Hematopoietic multipotent progenitor cell treated with erythropoietin and hydrocortisone succinate and interleukin-3 and kit ligand, for 8 days (in vitro differentiated cells): ENCODE measurements around the gene INO80D.
"Not testable (repeated sequence)": the region's sequence is repeated elsewhere in the genome, so short reads cannot be mapped to it uniquely, and the experiment has no call there.

Experiments used
- DNase-seq: peaks from one replicate; pipeline ENCODE4 v3.0.0-alpha.2; 2015

Gene INO80D, protein sequence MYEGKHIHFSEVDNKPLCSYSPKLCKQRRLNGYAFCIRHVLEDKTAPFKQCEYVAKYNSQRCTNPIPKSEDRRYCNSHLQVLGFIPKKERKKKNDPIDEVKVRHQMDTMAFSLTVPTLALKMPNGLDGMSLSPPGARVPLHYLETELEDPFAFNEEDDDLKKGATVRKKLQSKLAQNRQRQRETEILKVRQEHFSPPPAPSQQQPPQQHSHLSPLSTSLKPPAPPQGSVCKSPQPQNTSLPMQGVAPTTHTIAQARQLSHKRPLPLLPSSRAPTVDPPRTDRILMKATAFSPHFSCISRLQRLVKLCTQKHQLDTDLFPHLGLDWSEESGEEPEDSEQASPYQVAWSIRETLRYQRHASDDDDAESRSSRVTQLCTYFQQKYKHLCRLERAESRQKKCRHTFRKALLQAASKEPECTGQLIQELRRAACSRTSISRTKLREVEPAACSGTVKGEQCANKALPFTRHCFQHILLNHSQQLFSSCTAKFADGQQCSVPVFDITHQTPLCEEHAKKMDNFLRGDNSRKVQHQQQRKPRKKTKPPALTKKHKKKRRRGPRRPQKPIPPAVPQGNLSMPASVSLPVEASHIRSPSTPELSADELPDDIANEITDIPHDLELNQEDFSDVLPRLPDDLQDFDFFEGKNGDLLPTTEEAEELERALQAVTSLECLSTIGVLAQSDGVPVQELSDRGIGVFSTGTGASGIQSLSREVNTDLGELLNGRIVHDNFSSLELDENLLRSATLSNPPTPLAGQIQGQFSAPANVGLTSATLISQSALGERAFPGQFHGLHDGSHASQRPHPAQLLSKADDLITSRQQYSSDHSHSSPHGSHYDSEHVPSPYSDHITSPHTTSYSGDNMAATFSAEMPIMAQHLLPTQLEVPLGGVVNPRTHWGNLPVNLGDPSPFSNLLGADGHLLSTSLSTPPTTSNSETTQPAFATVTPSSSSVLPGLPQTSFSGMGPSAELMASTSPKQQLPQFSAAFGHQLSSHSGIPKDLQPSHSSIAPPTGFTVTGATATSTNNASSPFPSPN

DNA sequence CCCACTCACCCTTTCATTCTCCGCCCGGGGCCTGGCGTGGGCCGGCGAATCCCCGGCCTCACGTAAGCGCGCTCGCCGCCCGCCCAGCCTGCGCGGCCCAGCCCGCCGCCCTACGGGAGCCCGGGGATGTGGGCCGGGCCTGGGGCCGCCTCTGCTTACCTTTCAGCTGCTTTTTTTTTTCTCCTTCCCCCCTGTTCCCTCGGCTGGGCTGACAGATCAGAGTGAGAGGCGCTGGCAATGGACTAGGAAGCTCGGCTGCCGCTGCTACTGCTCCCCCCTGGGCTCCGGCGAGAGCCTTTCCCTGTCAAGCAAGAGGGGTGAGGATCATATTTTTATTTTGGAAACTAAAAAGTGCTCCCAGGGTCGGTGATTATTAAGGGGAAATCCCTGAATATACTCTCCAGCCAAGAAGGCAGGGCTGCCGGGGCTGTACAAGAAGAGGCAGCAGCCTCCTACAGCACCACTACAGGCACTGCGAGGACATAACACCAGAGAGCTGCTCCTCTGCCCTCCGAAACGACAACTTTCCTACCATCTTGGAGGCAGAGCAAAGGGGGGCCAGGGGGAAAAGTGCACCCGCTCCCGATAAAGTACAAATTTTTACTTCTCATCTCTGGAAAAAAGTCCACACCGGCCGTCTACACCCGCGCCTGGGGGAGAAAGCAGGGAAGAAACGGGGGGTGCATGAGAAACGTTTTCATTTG, at the start of gene INO80D:
Gene INO80D (minus strand): TSS at position 433 of the 704 bp plus-strand sequence. CDS start 23,158 bp downstream, outside the sequence.
- DNase-seq, result peak; percentile 89

DNA sequence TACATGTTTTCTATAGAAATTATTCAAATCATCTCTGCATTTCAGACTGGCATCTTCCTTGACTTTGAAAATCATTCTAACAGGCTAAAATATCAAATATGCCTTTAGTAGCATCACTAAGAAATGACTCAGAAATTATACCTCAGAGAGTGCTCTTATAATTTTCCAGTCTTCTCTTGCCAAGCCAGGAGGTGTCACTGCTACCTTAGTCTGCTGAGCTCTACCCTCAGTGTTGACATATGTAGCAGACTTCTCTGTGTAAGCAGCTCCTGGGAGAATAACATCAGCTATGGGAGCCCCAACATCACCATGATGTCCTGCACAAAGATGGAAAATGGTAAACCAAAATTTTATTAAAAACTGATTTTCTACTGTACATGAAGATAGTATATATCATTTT, 41.7 kb upstream of the INO80D start:
- DNase-seq, result no peak

DNA sequence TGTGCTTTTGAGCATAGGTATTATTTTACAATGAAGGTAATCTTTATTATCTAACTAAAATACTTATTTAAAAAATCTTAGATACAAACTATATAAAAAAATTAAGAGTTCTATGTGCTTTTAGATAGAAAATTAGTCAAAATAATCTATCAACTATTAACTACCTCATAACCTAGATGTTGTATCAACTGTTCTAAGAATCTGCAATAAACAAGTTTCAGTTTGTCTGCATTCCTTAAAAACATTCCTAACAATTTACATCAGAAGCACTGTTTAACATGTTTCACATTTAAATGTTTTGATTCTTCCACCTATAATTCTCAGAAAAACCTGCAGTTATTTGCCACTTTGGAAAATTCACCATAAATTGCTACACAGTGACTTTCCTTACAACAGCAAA, 39.9 kb upstream of the INO80D start:
- DNase-seq, result no peak

DNA sequence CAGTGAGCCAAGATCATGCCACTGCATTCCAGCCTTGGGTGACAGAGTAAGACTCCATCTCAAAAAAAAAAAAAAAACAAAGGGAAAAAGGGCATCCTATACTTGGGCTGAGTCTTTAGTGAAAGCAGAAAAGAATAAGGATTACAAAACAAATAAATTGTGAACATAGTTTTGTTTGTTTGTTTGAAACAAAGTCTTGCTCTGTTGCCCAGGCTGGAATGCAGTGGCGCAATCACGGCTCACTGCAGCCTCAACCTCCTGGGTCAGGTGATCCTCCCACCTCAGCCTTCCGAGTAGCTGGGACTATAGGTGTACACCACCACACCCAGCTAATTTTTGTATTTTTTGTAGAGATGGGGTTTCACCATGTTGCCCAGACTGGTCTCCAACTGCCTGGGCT, 36.6 kb upstream of the INO80D start:
- DNase-seq, result not testable (repeated sequence)

DNA sequence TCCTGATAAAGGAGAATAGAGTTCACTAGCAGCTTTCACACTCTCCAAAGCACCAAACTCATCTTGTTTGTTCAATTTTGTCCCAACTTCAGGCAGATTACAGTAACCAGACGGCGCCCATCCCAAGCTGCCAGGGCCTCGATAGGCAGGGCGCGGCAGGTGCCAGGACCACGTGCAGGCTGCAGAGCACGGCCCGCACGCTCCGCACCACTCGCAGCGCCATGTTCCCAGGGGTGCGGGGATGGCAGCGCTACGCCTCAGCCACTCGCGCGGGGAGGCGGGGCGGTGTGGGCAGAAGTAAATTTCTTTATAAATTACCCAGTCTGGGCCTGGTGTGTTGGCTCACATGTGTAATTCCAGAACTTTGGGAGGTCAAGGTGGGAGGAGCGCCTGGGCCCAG, 30.3 kb upstream of the INO80D start:
- no peak for DNase-seq

DNA sequence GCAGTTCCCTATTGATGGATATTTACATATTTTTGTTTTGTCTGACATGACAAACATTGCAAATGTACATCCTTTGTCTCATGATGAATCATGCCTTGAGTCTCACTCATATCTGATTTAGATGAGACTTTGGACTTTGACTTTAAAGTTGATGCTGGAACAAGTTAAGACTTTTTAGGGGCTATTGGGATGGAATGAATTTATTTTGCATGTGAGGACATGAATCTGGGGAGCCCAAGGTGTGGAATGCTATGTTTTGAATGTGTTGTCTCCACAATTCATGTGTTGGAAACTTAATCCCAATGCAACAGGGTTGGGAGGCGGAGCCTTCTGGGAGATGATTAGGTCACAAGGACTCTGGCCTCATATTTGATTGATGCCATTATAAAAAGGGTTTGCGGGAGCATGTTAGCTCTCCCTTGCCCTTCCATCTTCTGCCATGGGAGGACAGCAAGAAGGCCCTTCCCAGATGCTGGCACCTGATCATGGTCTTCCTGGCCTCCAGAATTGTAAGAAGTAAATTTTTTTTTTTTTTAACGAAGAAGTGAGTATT, 29.1 kb upstream of the INO80D start:
- no peak for DNase-seq

DNA sequence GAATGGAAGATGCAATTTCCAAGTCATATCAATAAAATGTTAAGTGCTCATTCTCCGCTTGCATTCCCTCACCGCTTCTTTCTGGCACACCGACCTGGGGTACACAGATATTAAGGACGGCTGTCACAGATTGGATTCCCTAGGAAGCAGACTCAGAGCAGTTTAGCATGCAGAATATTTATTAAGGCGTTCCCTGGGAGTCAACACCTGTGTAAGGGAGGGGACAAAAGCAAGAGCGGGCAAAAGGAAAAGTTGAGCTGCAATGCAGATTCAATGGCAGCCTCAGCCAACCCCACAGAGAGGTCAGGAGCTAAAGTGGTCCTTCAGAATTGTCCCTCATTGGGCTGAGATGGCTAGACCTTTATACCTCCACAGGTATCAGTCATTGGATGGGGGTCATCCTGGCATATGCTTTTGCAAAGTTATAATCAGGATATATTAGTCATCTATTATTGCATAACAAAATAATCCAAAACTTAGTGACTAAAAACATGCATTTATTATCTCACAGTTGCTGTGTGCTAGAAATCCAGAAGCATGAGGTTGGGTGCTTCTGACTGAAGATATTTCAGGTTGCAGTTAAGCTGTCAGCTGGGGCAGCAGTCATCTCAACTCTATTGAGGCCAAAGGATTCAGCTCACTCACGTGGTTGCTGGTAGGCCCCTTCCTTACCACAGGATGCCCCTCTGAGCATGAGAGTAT, 27.0 kb upstream of the INO80D start:
- DNase-seq, result no peak

DNA sequence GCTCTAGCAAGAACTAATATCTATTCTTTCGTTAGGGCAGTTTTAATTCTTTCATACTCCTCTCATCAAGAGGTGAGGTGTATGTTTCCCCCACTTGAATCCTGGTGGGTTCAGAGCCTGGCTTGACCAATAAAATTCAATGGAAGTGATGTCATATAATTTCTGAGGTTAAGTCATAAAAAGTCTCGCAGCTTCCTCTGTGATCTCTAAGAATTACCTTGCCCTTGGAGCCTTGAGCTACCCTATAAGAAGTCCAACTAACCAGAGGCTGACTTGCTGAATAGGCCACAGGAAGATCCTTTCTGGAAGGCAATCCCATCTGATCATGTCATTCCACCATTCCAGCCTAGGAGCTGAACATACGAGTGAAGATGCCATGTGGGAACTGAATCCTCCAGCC, 26.1 kb upstream of the INO80D start:
- no peak for DNase-seq

DNA sequence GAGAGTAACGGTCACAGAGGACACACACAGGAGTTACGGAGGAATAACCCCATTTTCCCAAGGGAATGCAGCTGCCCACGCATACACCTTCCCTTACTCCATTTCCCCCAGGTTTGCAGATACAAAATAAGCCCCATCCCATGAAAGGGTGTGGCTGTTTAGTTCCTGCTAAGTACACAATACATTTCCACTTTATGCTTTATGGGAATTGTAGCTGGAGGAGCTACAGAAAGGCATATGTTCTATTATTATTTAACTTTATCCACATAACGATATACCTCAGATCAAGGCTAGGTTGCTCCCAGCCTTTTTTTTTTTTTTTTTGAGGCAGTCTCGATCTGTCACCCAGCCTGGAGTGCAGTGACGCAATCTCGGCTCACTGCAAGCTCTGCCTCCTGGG, 22.7 kb upstream of the INO80D start:
- DNase-seq, result no peak

DNA sequence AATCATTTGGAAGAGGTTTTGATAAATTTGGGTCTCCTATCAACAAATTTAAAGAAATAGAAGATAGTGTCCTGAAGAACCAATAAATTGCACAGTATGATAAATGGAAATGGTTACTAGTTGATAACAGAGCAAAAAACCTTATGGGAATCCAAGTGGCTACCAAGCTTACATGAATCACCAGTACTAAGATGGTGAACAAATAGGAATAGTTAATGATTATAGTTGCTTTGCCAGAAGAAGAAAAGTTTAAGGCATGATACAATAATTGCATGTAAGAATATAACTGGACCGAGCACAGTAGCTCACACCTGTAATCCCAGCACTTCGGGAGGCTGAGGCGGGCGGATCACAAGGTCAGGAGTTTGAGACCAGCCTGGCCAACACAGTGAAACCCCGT, 19.6 kb upstream of the INO80D start:
- no peak for DNase-seq

DNA sequence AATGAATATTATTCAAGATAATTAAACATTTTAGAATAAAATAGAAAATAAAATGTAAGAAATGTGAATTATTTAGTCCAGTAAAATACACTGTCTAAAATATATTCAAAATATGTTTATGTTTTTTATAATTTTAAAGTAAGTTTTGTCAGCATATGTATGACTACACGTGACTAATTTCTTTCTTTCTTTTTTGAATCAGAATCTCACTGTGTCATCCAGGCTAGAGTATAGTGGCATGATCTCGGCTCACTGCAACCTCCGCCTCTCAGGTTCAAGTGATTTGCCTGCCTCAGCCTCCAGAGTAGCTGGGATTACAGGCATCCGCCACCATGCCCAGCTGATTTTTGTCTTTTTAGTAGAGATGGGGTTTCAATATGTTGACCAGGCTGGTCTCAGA, 19.1 kb upstream of the INO80D start:
- no peak for DNase-seq

DNA sequence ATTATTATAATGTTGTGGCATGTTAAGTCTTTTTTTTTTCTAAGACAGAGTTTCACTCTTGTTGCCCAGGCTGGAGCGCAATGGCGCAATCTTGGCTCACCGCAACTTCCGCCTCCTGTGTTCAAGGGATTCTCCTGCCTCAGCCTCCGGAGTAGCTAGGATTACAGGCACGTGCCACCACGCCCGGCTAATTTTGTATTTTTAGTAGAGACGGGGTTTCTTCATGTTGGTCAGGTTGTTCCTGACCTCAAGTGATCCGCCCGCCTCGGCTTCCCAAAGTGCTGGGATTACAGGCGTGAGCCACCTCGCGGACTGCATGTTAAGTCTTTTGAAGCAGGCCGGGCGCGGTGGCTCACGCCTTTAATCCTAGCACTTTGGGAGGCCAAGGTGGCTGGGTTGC, 12.9 kb upstream of the INO80D start:
- DNase-seq, result not testable (repeated sequence)

DNA sequence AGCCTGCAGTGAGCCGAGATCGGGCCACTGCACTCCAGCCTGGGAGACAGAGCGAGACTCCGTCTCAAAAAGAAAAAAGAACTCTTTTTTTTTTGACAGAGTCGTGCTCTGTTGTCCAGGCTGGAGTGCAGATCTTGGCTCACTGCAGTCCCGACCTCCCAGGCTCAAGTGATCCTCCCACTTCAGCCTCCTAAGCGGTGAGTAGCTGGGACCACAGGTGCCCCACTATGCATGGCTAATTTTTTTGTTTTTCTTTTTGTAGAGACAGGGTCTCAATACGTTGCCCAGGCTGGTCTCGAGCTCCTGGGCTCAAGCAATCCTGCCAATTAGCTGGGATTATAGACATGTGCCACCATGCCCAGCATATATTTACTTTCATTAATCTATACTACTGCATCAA, 12.5 kb upstream of the INO80D start:
- DNase-seq, result no peak

DNA sequence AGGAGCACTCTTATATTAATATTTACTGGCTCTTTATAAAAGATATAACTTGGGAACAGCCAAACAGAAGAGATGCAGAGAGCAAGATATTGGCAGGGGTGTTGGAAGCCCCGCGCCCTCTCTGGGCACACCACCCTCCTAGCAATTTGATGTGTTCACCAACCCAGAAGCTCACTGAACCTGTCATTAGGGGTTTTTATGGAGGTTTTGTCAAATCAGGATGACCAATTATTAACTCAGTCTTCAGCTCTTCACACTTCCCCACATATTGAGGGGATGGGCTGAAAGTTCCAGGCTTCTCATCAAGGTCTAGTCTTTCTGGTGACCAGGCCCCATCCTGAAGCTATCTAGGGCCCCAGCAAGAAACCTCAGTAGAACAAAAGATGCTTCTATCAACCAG, 10.9 kb upstream of the INO80D start:
- no peak for DNase-seq

DNA sequence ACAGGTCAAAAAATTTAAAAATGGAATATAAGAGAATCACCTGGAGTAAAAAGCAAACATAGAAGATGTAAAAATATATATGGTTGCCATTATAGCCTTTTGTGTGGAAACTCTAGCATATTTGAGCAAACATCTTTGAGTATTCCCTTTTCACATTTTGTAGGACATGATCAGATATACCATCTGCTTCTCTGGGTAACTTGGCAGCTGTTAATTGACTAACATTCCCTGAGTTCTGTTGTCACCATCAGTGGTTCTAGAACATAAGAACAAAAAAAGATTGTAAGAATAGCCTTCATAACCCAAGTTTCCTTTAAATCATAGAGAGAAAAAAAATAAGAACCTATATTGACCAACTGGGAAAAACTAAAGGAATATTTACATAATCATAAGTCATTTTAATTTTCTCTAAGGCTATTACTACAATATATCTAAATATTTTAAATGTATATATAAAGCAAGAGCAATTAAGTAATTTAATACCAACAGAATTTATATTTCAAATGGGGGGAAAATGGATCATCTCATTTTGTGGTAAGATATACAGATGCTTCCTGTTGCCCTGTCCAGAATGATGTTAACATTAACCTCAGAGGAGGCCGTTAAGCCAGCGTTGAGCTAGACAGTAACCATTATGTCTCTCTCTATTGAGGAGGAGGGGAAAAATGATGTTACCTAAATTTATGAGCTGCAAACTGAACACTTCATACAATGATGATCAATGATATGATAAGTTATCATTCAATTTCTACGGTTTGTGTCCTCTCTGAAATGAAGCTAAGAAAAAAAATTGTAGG, 9.8 kb upstream of the INO80D start:
- peak; percentile 47 for DNase-seq

DNA sequence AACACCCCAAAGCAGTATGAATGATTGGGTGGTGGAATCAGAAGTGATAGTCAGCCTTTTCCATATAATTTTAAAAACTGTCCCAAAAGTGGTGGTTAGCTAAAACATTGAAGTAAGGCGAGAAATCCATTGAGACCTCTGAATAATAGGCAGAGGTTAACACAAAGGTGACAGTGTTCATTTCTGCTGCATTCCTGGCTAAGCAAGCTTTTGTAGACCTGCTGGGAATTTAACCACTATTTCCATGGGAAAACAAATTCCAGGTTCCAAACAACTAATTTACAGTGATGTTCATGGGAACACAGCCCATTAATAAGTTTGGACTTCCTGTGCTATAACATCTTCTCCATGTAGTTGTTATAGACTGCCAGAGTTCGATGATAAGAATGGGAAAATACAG, 6.3 kb upstream of the INO80D start:
- no peak for DNase-seq

DNA sequence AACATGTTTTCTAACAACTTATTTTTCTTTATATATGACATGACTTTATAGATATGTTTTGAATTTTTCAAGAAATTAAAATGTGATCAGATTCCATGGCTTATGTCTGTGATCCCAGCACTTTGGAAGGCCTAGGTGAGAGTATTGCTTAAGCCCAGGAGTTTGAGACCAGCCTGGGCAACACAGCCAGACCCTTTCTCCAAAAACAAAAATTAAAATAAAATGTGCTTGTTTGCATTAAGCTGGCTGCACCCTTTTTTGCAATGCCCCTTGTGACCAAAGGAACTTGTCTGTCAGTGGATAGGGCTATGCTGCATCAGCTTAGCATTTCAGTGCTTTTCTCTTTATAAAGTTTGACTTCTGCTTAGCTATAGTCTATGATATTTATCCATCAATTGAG, 2.3 kb upstream of the INO80D start:
- no peak for DNase-seq

DNA sequence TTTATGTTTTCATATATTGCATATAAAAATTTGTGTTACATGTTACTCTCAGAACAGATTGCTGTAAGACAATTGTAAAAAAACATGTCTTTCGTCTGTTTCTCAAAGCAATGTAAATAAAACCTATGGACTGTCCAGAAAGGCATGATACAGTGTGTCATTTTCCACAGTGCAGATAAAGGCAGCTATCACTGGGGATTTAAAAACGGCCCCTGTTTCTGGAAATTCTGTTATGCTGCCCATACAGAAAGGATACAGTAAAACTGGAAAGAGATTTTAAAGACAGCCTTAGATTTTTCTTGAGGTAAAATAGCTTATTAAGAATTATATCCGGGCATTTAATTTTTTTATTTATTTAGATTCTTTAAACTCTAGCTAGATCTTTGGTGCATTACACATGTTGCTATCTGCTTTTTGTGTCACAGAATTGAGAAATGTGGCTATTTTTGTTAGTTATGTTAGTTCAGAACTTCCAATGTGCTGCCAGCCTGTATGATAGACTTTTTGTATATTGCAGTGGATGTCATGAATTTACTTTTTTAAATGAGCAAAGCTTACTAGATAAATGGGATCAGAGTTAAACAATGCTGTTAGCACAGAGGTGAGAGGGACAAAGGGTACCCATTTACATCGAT, 859 bp upstream of the INO80D start:
- peak; percentile 75 for DNase-seq

DNA sequence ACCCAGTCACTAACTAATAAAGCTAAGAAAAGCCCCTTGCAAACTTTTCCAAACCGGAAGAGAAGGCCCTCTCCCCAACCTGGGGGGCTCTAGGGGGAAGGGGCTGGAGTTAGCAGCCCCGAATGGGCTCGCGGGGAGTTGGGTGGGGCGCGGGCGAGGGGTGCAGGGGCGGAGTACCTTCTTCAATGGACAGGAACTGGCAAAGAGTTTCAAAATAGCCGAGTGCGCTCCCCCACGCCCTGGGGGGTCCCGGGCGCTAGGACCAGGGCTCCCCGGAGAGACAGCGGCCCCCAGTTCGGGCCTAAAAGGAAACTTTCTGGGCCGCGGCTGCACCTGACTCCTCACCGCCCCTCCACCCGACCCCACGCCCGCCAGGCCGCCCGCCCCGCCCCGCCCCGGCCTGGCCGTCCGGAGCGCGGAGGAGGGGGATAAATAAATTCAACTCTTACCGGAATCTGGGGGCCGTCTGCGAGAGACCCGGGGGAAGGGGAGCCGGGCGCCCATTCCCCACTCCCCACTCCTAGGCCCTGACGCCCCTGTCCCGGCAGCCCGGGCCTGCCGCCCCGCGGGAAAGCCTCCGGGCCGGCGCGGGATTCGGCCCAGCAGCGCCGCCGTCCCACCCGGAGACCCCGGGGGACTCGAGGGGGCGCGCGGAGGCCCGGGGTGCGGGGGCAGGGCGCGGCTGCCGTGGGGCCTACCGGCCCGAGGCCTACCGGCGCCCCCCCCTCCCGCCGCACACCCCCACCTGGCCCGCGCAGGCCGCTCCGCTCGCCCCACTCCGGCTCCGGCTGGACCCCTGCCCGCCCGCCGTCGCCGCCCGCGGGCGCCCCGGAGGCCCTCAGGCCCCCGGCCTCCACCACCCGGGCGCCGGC, 868 bp downstream of the INO80D start:
- peak; percentile 32 for DNase-seq

DNA sequence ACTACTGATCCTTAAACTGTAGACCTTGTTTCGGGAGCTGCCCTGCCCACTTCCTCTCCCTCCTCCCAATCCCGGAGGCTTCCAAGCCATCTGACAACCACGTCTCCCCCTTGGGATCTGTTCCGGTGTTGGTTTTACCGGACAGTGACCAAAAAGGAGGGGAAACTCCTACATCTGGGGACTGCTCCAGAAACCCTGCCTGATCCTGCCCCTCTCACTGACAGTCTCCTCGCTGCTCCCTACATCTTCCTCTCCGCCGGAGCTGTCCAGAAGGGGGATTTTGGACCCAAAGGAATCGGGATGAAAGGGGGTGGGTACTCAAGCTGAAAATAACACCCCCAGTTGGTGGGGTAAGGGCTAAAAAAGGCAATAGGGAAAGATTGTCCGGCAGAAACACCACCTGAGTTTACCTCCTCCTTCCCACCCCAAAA, 1.5 kb downstream of the INO80D start:
- DNase-seq, result peak; percentile 59
